AG04450 (cell line): ENCODE measurements around the gene ICAM1. TPM values are rescaled to one million over a fixed set of nuclear protein-coding genes. Genes with fewer than 3 reads are reported as not detected.

ENCODE experiments used
- CTCF ChIA-PET: fragments of 300-600, 350-600 bp; formaldehyde crosslinking; extraction: SDS; loops from one replicate; lab custom pipeline; 2022; ENCODE audit warnings: antibody characterized with exemption, inconsistent platforms; lab: Charles Lee
- POLR2A ChIA-PET: fragments of 350-600 bp; formaldehyde crosslinking; extraction: SDS; loops from one replicate; lab custom pipeline; 2021; ENCODE audit warnings: antibody characterized with exemption, inconsistent platforms; lab: Yijun Ruan, JAX
- DNase-seq: peaks from one replicate; pipeline ENCODE4 v3.0.0-alpha.2; 2011; ENCODE audit warnings: low read depth, low spot score
- H3K27ac ChIP-seq: one replicate; pipeline ENCODE4 v1.5.1; 2012; ENCODE audit warnings: low read depth, low read length, control low read depth
- H3K27me3 ChIP-seq: one replicate; pipeline ENCODE4 v1.6.0; 2012; ENCODE audit warnings: low read length; ENCODE audit not compliant: control insufficient read depth, insufficient read depth
- H3K4me3 ChIP-seq: 2 replicates; pipeline ENCODE4 v1.5.1; 2011; ENCODE audit warnings: mild to moderate bottlenecking, low read depth, low read length, control low read depth
- H3K9me3 ChIP-seq: 2 replicates; pipeline ENCODE4 v1.5.1; 2012; ENCODE audit warnings: low read length; ENCODE audit not compliant: control insufficient read depth, insufficient read depth
- CTCF ChIP-seq: IDR thresholded peaks from 2 replicates; pipeline ENCODE4 v1.5.1; 2011; ENCODE audit warnings: low read depth, low read length, control low read depth, inconsistent platforms
- polyA plus RNA-seq: library from polyadenylated mRNA; depleted of rRNA; stranded (reverse); fragments of >200 nt; gene quantifications from 2 replicates; pipeline ENCODE4 v1.2.3, GENCODE V29; 2011

Gene ICAM1
- polyA plus RNA-seq, 1 experiment, result 40.4 TPM

GRCh38 chr19:10289836-10290356 lies 19.0 kb downstream of the ICAM1 start, which contains the start of gene ICAM5:
ICAM5 (plus strand) TSS chr19:10289952; CDS start chr19:10290044, 92 bp downstream.
- Histone ChIP-seq H3K27ac (peak within 1 kb of the TSS; percentile 31), H3K4me3 (peak within 1 kb of the TSS; percentile 63), H3K9me3 (peaks cover 23% of the 10 kb centered on the region), H3K27me3 (peaks cover 3% of the 10 kb centered on the region)
- ChIA-PET CTCF (interaction anchor here (0.7 to 1.8 kb wide), 3 partner anchors 12 to 101 kb away, joined by 3 to 4 read pairs (median 3); no protein-coding TSS in a partner anchor), POLR2A (interaction anchor here (0.5 to 4.1 kb wide), 9 partner anchors 9 to 862 kb away, joined by 3 to 25 read pairs (median 5); partner anchors contain the start of genes ICAM1 and RAVER1)
- no peak for TF ChIP-seq CTCF
- no peak for DNase-seq

GRCh38 chr19:10290357-10290875 lies 19.5 kb downstream of the ICAM1 start:
- peaks cover 8% of the 10 kb centered on the region for H3K27me3 ChIP-seq
- TF ChIP-seq CTCF, result no peak
- CTCF ChIA-PET, result interaction anchor here (1.5 kb wide), 1 partner anchor 100 kb away, joined by 3 read pairs; no protein-coding TSS in a partner anchor
- no peak for DNase-seq
- H3K4me3 ChIP-seq, result peak overlapping the region; percentile 63
- POLR2A ChIA-PET, result interaction anchor here (1.0 to 4.1 kb wide), 4 partner anchors 10 to 43 kb away, joined by 3 to 25 read pairs (median 11); partner anchors contain the start of genes ICAM1 and RAVER1
- H3K27ac ChIP-seq, result no peak overlapping the region
- H3K9me3 ChIP-seq, result peaks cover 23% of the 10 kb centered on the region

GRCh38 chr19:10290876-10291553 lies 20.1 kb downstream of the ICAM1 start:
- no peak for DNase-seq
- H3K27ac ChIP-seq, result no peak overlapping the region
- TF ChIP-seq CTCF, result no peak
- H3K27me3 ChIP-seq, result peaks cover 8% of the 10 kb centered on the region
- ChIA-PET POLR2A (interaction anchor here (0.6 to 4.1 kb wide), 7 partner anchors 10 to 130 kb away, joined by 3 to 25 read pairs (median 5); partner anchors contain the start of genes ICAM1 and RAVER1), CTCF (interaction anchor here (0.5 to 1.1 kb wide), 6 partner anchors 14 to 326 kb away, joined by 3 to 6 read pairs (median 5); no protein-coding TSS in a partner anchor)
- peaks cover 23% of the 10 kb centered on the region for H3K9me3 ChIP-seq
- peak overlapping the region; percentile 63 for H3K4me3 ChIP-seq

GRCh38 chr19:10291554-10292205 lies 20.8 kb downstream of the ICAM1 start:
- no peak for TF ChIP-seq CTCF
- Histone ChIP-seq H3K27me3 (peaks cover 8% of the 10 kb centered on the region), H3K9me3 (peaks cover 24% of the 10 kb centered on the region), H3K27ac (peak overlapping the region; percentile 11), H3K4me3 (peak overlapping the region; percentile 63)
- ChIA-PET POLR2A (interaction anchor here (0.6 to 4.1 kb wide), 7 partner anchors 10 to 129 kb away, joined by 3 to 25 read pairs (median 5); partner anchors contain the start of genes ICAM1 and RAVER1), CTCF (interaction anchor here (0.5 to 1.1 kb wide), 6 partner anchors 15 to 327 kb away, joined by 3 to 6 read pairs (median 5); no protein-coding TSS in a partner anchor)
- no peak for DNase-seq
